Stimulated activated CD8-positive, alpha-beta memory T cell treated with anti-CD3 and anti-CD28 coated beads, Interleukin-4, amount 100 ng/mL, for 48 hours (primary cell): ENCODE data around the gene MCU.
"Not testable (repeated sequence)": the region's sequence is repeated elsewhere in the genome, so short reads cannot be mapped to it uniquely, and the experiment has no call there.

Source experiments
- DNase-seq: peaks from one replicate; pipeline ENCODE4 v3.0.0-alpha.2; 2020

MCU gene

GRCh38 chr10:72912736-72913135 lies 220.8 kb downstream of the MCU start:
- no peak for DNase-seq

- no peak for DNase-seq
Observed at GRCh38 chr10:72913287-72913686, 221.3 kb downstream of the MCU start.

GRCh38 chr10:72917201-72917600 lies 225.3 kb downstream of the MCU start:
- DNase-seq: not testable (repeated sequence)

GRCh38 chr10:72917803-72918332 lies 225.9 kb downstream of the MCU start:
- not testable (repeated sequence) for DNase-seq

GRCh38 chr10:72918352-72918751 lies 226.4 kb downstream of the MCU start:
- DNase-seq: no peak

GRCh38 chr10:72921147-72921683 lies 229.3 kb downstream of the MCU start:
- DNase-seq: not testable (repeated sequence)

- no peak for DNase-seq
Observed at GRCh38 chr10:72924351-72924750, 232.4 kb downstream of the MCU start.

- DNase-seq: no peak
Observed at GRCh38 chr10:72925951-72926465, 234.1 kb downstream of the MCU start.

- DNase-seq: no peak
Observed at GRCh38 chr10:72927485-72927884, 235.5 kb downstream of the MCU start.

- DNase-seq: no peak
Observed at GRCh38 chr10:72928798-72929197, 236.9 kb downstream of the MCU start.

- no peak for DNase-seq
Observed at GRCh38 chr10:72930276-72930675, 238.3 kb downstream of the MCU start.

- no peak for DNase-seq
Observed at GRCh38 chr10:72932259-72933015, 240.5 kb downstream of the MCU start.

GRCh38 chr10:72935361-72935760 lies 243.4 kb downstream of the MCU start:
- no peak for DNase-seq
